Neural crest cell (in vitro differentiated cells): Measurements from ENCODE around the gene DHRS1. TPM values are rescaled to one million over a fixed set of nuclear protein-coding genes. Genes with fewer than 3 reads are reported as not detected.

ENCODE experiments used
- DNase-seq: peaks from one replicate; pipeline ENCODE4 v3.0.0; 2021; ENCODE audit warnings: low read depth, mixed read lengths, low spot score
- H3K27ac Mint-ChIP-seq: one replicate; pipeline ENCODE4 v1.8.0; 2021; ENCODE audit warnings: mild to moderate bottlenecking, mixed read lengths; ENCODE audit not compliant: unreplicated experiment
- H3K27me3 Mint-ChIP-seq: 2 replicates; pipeline ENCODE4 v1.8.0; 2021; ENCODE audit warnings: low read depth, mild to moderate bottlenecking, mixed read lengths
- H3K36me3 Mint-ChIP-seq: 2 replicates; pipeline ENCODE4 v1.8.0; 2021; ENCODE audit warnings: low read depth, mild to moderate bottlenecking, mixed read lengths
- H3K4me1 Mint-ChIP-seq: 2 replicates; pipeline ENCODE4 v1.8.0; 2021; ENCODE audit warnings: mixed read lengths
- H3K4me3 Mint-ChIP-seq: one replicate; pipeline ENCODE4 v1.8.0; 2021; ENCODE audit warnings: mild to moderate bottlenecking, mixed read lengths
- H3K9me3 Mint-ChIP-seq: 2 replicates; pipeline ENCODE4 v1.8.0; 2021; ENCODE audit warnings: mixed read lengths
- total RNA-seq: library from RNA; stranded (reverse); gene quantifications from 2 replicates; pipeline ENCODE4 v1.2.1, GENCODE V29; 2021
- TF ChIP-seq, protein P1 (sequence below): fragments of 200-600 bp; sonication (generic); conservative IDR thresholded peaks from 2 replicates; pipeline ENCODE4 v1.5.0; 2021; ENCODE audit warnings: antibody characterized with exemption, mild to moderate bottlenecking

Gene DHRS1
- total RNA-seq, 1 donor from 2014 or later: 17.2 TPM

DNA sequence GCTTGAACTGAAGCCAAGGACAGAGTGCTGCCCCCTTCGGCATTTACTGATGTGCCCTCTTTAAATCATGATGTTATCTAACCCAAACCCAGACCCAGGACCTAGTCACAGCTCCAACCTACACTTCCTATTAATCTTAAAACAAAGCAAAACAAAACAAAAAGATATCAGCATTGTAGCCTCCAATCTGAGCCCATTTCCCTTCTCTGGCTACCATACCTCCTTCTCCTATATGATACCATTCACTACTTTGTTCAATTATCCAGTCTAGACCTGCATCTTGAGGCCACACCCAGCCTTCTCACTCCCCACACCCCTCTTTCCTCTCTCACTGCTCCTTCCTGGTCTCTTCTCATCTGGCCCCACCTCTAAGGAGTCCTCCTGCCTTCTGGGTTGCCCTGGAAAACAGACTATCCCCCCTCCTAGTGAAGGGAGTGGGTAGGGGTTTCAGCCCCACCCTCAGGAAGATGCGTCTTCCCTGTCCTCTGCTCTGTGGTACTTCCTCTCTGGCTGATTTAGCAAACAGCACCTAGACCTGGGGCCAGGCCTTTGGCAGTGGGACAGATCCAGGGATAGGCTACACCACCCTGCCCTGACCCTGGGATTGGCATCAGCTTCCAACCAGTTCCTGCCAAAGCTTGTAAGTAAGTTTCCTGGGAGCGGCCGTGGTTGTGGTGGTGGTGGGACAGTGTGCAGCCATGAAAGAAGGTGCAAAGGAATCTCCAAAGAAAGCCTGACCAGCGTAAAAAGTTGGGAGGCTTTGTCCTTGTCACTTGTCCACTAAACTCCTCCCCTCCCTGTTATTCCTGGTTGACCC, 15.0 kb upstream of the DHRS1 start:
- no peaks in the 10 kb centered on the region for H3K36me3 Mint-ChIP-seq

DNA sequence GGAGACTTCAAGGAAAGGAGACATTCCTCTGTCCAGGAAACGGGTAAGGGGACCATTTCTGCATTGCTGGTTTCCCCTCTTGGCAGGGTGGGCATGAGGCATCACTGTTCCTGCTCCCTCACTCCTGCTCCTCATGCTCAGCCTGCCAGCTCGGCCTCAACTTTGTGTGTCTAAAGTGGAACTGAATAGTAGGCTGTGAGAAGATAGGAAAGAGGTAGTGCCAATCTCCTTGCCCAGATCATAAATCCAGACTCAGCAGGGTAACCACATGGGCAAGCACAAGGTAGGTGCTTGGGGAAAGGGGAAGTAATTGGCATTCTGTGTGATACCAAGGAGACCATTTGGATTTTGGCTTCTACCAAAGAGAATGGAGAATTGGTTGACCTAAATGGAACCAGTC, 14.3 kb upstream of the DHRS1 start:
- no peaks in the 10 kb centered on the region for H3K9me3 Mint-ChIP-seq
- H3K4me1 Mint-ChIP-seq: no peaks in the 10 kb centered on the region
- TF ChIP-seq, protein P1, sequence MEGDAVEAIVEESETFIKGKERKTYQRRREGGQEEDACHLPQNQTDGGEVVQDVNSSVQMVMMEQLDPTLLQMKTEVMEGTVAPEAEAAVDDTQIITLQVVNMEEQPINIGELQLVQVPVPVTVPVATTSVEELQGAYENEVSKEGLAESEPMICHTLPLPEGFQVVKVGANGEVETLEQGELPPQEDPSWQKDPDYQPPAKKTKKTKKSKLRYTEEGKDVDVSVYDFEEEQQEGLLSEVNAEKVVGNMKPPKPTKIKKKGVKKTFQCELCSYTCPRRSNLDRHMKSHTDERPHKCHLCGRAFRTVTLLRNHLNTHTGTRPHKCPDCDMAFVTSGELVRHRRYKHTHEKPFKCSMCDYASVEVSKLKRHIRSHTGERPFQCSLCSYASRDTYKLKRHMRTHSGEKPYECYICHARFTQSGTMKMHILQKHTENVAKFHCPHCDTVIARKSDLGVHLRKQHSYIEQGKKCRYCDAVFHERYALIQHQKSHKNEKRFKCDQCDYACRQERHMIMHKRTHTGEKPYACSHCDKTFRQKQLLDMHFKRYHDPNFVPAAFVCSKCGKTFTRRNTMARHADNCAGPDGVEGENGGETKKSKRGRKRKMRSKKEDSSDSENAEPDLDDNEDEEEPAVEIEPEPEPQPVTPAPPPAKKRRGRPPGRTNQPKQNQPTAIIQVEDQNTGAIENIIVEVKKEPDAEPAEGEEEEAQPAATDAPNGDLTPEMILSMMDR: no peak
- peaks cover 18% of the 10 kb centered on the region for H3K27me3 Mint-ChIP-seq
- no peaks in the 10 kb centered on the region for H3K36me3 Mint-ChIP-seq
- DNase-seq: no peak
- no peak overlapping the region for H3K4me3 Mint-ChIP-seq
- no peak overlapping the region for H3K27ac Mint-ChIP-seq

More for the DNA sequence above, 15.0 kb upstream of the DHRS1 start:
- H3K4me1 Mint-ChIP-seq: no peaks in the 10 kb centered on the region
- H3K9me3 Mint-ChIP-seq: no peaks in the 10 kb centered on the region
- peaks cover 25% of the 10 kb centered on the region for H3K27me3 Mint-ChIP-seq
- no peak for DNase-seq
- no peak overlapping the region for H3K27ac Mint-ChIP-seq
- H3K4me3 Mint-ChIP-seq: no peak overlapping the region
- TF ChIP-seq, protein P1: no peak

DNA sequence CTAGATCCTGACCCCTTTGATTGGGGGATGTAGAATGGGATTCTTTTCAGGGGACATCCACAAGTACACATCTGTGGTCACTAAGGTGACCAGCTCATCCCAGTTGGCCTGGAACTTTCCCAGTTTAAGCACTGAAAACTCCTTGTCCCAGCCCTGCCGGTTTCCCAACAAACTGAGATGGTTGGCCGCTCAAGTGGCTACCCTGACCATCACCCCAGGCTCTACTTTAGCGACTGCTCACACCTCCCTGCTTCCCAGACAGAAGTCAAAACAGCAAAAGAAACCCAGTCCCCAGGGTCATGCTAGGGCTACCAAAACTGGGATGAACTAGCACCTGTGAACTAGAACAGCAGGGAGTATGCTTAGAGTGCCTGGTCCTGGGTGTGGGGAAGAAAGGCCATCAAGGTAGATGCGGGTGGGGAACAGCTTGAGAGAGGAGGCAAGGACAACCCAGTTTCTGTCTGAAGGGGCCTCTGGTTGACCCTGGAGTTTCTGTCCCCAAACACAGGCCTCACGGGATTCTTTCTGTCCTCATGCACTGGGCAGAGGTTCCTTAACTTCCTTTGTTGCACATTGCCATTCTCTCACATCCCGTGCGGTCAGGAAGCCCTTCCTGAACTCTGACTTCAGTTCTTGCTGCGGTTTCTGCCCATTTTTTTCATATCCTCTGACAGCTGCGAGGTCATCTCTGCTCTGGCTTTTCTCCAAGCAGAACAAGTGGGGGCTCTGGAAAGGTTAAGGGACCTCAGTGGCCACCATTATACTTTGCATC, 13.3 kb upstream of the DHRS1 start:
- peaks cover 9% of the 10 kb centered on the region for H3K27me3 Mint-ChIP-seq
- H3K4me3 Mint-ChIP-seq: no peak overlapping the region
- H3K4me1 Mint-ChIP-seq: peaks cover 3% of the 10 kb centered on the region
- H3K27ac Mint-ChIP-seq: no peak overlapping the region
- H3K36me3 Mint-ChIP-seq: peaks cover 2% of the 10 kb centered on the region
- TF ChIP-seq, protein P1: no peak
- no peak for DNase-seq
- H3K9me3 Mint-ChIP-seq: no peaks in the 10 kb centered on the region

DNA sequence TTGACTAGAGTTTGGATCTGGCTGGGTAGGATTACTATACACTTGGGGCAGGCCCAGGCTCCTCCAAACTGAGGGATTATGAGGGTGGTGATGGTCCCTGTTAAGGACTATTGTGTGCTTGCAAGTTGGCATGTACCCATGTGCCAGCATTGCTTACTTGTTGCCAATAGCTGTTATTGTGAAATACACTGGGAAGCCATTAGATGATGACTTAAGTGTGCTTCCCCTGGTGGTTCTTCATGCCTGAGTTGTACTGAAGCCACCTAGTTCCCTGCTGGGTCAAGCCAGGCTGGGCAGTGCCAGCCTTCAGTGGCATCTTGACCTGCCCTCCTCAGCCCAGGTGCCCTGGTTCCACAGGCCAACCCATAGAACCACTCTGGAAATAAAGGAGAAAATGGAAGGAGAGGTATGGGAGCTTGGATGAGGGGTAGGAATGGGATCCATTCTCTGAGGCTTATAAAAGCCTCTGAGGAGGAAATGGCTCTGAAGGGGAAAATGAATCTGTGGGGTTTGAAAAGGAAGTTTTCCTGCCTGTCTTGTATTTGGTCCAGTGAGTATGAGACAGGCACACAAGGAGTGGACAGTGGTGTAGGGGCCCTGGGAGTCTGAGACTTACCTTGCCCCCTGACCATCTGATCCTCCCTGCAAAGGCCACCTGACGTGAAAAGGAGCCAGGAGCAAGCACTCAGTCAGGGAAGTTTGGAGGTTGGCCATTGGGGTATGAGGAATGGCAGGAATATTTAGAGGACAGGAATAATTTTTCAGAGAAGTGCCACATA, 12.4 kb upstream of the DHRS1 start:
- Mint-ChIP-seq H3K4me1 (peaks cover 5% of the 10 kb centered on the region), H3K27ac (peak overlapping the region; percentile 24), H3K4me3 (no peak overlapping the region), H3K27me3 (peaks cover under 1% of the 10 kb centered on the region), H3K9me3 (no peaks in the 10 kb centered on the region), H3K36me3 (peaks cover 3% of the 10 kb centered on the region)
- DNase-seq: no peak
- TF ChIP-seq, protein P1: no peak
